K562 (cell line): ENCODE measurements around the gene KLF13. TPM values are rescaled to one million over a fixed set of nuclear protein-coding genes. Genes with fewer than 3 reads are reported as not detected.

Experiments used
- ARID2 ChIP-seq: fragments of 450-650 bp; IDR thresholded peaks from 2 replicates; pipeline ENCODE4 v1.6.1; 2017; ENCODE audit warnings: antibody characterized with exemption, mild to moderate bottlenecking
- BHLHE40 ChIP-seq: IDR thresholded peaks from 2 replicates; pipeline ENCODE4 v1.6.1; 2011; ENCODE audit warnings: low read length, improper control_type of control experiment
- CAMTA2 ChIP-seq: fragments of 250-450 bp; sonication (Bioruptor Pico); conservative IDR thresholded peaks from 2 replicates; pipeline ENCODE4 v1.5.1; 2022
- CBX2 ChIP-seq: fragments of 200-600 bp; sonication (generic); IDR thresholded peaks from one replicate; pipeline ENCODE4 v1.6.1; 2012; ENCODE audit warnings: mild to moderate bottlenecking, low read length, inconsistent platforms; ENCODE audit not compliant: insufficient read depth, poor library complexity, severe bottlenecking
- E2F1 ChIP-seq: sonication (generic); formaldehyde crosslinking; IDR thresholded peaks from 2 replicates; pipeline ENCODE4 v1.8.1; 2023; ENCODE audit warnings: mild to moderate bottlenecking, missing genetic modification reagents, moderate library complexity
- ERF ChIP-seq: fragments of 450-650 bp; formaldehyde crosslinking; IDR thresholded peaks from 2 replicates; pipeline ENCODE4 v1.4.0; 2020; ENCODE audit warnings: mild to moderate bottlenecking, mixed read lengths
- GTF2E2 ChIP-seq: fragments of 200-800 bp; sonication (Bioruptor generic); IDR thresholded peaks from 2 replicates; pipeline ENCODE4 v1.6.1; 2016; ENCODE audit warnings: missing genetic modification characterization, missing compliant biosample characterization
- HNRNPUL1 ChIP-seq: fragments of 200-400 bp; formaldehyde crosslinking; IDR thresholded peaks from 2 replicates; pipeline ENCODE4 v1.6.1; 2017; ENCODE audit warnings: low read length
- NBN ChIP-seq: fragments of 450-650 bp; IDR thresholded peaks from 2 replicates; pipeline ENCODE4 v1.6.1; 2016; ENCODE audit warnings: low read depth, mild to moderate bottlenecking
- PHF20 ChIP-seq: fragments of 450-650 bp; IDR thresholded peaks from 2 replicates; pipeline ENCODE4 v1.6.1; 2018; ENCODE audit not compliant: partially characterized antibody
- PURB ChIP-seq: sonication (generic); formaldehyde crosslinking; IDR thresholded peaks from 2 replicates; pipeline ENCODE4 v1.9.0; 2021; ENCODE audit warnings: low read depth, mild to moderate bottlenecking, missing genetic modification reagents
- PYGO2 ChIP-seq: fragments of 450-650 bp; IDR thresholded peaks from 2 replicates; pipeline ENCODE4 v1.6.1; 2016; ENCODE audit warnings: mild to moderate bottlenecking, missing genetic modification characterization, moderate library complexity, missing compliant biosample characterization
- RAD51 ChIP-seq: fragments of 450-650 bp; IDR thresholded peaks from 2 replicates; pipeline ENCODE4 v1.7.1; 2016; ENCODE audit warnings: low read depth, mild to moderate bottlenecking, borderline replicate concordance
- SIN3A ChIP-seq, 2 experiments: fragments of 150-350 bp in 1 of 2; IDR thresholded peaks; 2 replicates each; pipeline ENCODE4 v1.6.1; 2011 to 2016; ENCODE audit warnings: borderline replicate concordance in 2 of 2, low read depth in 2 of 2, low read length in 2 of 2, mild to moderate bottlenecking in 2 of 2, moderate library complexity in 2 of 2; ENCODE audit not compliant: control insufficient read depth in 1 of 2
- SIN3B ChIP-seq: fragments of 450-650 bp; IDR thresholded peaks from 2 replicates; pipeline ENCODE4 v1.6.1; 2017; ENCODE audit warnings: low read depth, mild to moderate bottlenecking, moderate library complexity
- TSHZ1 ChIP-seq: fragments of 250-450 bp; sonication (Bioruptor Pico); IDR thresholded peaks from 2 replicates; pipeline ENCODE4 v1.4.0; 2020; ENCODE audit warnings: mild to moderate bottlenecking, moderate library complexity
- XRCC5 ChIP-seq: fragments of 200-400 bp; formaldehyde crosslinking; IDR thresholded peaks from 2 replicates; pipeline ENCODE4 v1.6.1; 2017; ENCODE audit warnings: low read depth, mild to moderate bottlenecking, low read length
- ZNF124 ChIP-seq: sonication (generic); formaldehyde crosslinking; IDR thresholded peaks from 2 replicates; pipeline ENCODE4 v1.8.1; 2022; ENCODE audit warnings: missing genetic modification reagents
- ZNF239 ChIP-seq: fragments of 250-450 bp; sonication (Bioruptor Pico); IDR thresholded peaks from 2 replicates; pipeline ENCODE4 v1.4.0; 2020; ENCODE audit warnings: mild to moderate bottlenecking
- ZNF695 ChIP-seq: fragments of 450-650 bp; formaldehyde crosslinking; IDR thresholded peaks from 2 replicates; pipeline ENCODE4 v1.4.0; 2020; ENCODE audit warnings: mild to moderate bottlenecking, moderate library complexity
- ZNF740 ChIP-seq, 3 experiments: fragments of 200-800 bp in 1 of 3; sonication (Bioruptor generic) in 1 of 3; sonication (generic) in 1 of 3; formaldehyde crosslinking in 1 of 3; IDR thresholded peaks; 2 replicates each; pipeline versions ENCODE4 v1.6.1 to v1.8.0; 2016 to 2022; ENCODE audit warnings: mild to moderate bottlenecking in 2 of 3, missing compliant biosample characterization in 2 of 3, missing genetic modification characterization in 2 of 3, missing genetic modification reagents in 1 of 3
- polyA plus RNA-seq, 8 experiments: library from polyadenylated mRNA; depleted of rRNA in 4 of 8; stranded (reverse) in 5 of 8; unstranded in 3 of 8; fragments of >200 nt; fragmentation: Nextera tagmentation in 2 of 8; fragmentation: Illumina TruSeq in 1 of 8; extraction: Ambion mirVana in 2 of 8; extraction: Trizol in 1 of 8; gene quantifications; 2 replicates each; pipeline versions ENCODE4 v1.2.1 to v1.2.3, GENCODE V29; 2011 to 2014; ENCODE audit warnings: inconsistent platforms in 1 of 8, missing spikeins in 1 of 8
- total RNA-seq, 7 experiments: library from RNA; depleted of rRNA in 6 of 7; stranded (reverse); fragments of >200 nt in 6 of 7; fragmentation: Illumina TruSeq in 2 of 7; extraction: Trizol in 2 of 7; gene quantifications; 2 replicates each; pipeline versions ENCODE4 v1.2.1 to v1.2.3, GENCODE V29; 2011 to 2021; ENCODE audit warnings: low replicate concordance in 1 of 7
- TF ChIP-seq, protein P1 (sequence below), 2 experiments: fragments of 450-650 bp in 1 of 2; sonication (generic) in 1 of 2; formaldehyde crosslinking; conservative IDR thresholded peaks; 2 replicates each; pipeline versions ENCODE4 v1.4.0 to v1.8.1; 2020 to 2022; ENCODE audit warnings: mild to moderate bottlenecking in 1 of 2, missing genetic modification reagents in 1 of 2

The KLF13 gene
- total and polyA plus RNA-seq, 9 of the 15 experiments (the other 6 are each of a cell fraction or from before 2014, with no cell fraction given) = 1.8 to 10.5 (median 4.8) TPM

DNA sequence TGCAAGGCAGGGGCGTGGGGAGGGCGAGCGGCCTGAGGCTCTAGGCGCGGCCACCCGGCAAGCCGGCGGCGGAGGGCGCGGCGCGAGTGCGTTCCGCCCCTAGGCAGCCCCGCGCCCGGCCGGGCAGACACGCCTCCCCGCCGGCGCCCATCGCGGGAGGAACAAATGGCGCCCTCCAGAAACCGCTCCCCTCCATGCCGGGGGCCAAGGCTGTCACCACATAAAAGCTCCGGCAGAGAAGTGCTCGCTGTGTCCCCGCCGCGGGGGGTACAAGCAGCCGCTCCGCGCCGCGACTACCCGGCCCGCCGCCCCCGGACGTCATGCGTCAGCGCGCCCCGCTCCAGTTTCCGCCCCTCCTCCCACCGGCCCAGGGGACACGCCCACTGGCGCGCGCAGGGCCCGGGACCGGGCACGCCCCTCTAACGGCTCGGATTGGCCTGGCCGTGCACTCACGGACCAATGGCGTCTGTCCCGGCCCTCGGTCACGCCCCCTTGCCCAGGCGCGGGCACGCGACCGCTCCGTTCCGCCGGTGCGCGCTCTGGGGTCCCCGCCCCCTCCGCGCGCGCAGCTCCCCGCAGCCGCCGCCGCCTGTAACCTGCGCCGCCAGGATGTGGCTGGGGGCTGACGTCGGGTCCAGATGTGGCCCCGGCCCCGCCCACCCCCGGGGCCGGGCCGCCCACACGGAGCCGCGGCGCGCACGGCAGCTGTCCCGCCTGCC, at the start of gene KLF13 (continued):
- TF ChIP-seq ZNF695 = no peak
- no peak for TF ChIP-seq ARID2
- no peak for TF ChIP-seq SIN3A (IDR thresholded peaks at IDR 0.05; ENCODE audit: borderline replicate concordance in 2 of 2, control insufficient read depth in 1 of 2, low read depth in 2 of 2, low read length in 2 of 2)
- TF ChIP-seq SIN3B = peak; percentile 61; the same call in 1 of the 2 replicates
- TF ChIP-seq, protein P1, sequence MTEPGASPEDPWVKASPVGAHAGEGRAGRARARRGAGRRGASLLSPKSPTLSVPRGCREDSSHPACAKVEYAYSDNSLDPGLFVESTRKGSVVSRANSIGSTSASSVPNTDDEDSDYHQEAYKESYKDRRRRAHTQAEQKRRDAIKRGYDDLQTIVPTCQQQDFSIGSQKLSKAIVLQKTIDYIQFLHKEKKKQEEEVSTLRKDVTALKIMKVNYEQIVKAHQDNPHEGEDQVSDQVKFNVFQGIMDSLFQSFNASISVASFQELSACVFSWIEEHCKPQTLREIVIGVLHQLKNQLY (CRISPR knock-in tag; conservative IDR thresholded peaks at IDR 0.05) = no peak
- TF ChIP-seq XRCC5 = 0 out of 2 replicates have a peak, but pooled peaks have one; percentile 30
- no peak for TF ChIP-seq PYGO2 (tag)
- TF ChIP-seq ERF (CRISPR knock-in tag) = 0 out of 2 replicates have a peak, but pooled peaks have one; percentile 32
- no peak for TF ChIP-seq NBN
- no peak for TF ChIP-seq HNRNPUL1
- peak; percentile 14 for TF ChIP-seq PHF20
- 0 out of 2 replicates have a peak, but pooled peaks have one; percentile 21 for TF ChIP-seq GTF2E2 (tag)
- no peak for TF ChIP-seq ZNF740 (CRISPR knock-in tag; IDR thresholded peaks at IDR 0.05)
- TF ChIP-seq ZNF740 (tag; IDR thresholded peaks at IDR 0.05) = no peak
- TF ChIP-seq ZNF124 (CRISPR knock-in tag) = no peak
- no peak for TF ChIP-seq TSHZ1
- peak; percentile 78 for TF ChIP-seq BHLHE40
- TF ChIP-seq ZNF239 (CRISPR knock-in tag) = no peak
- TF ChIP-seq E2F1 = 0 out of 2 replicates have a peak, but pooled peaks have one; percentile 43
- no peak for TF ChIP-seq CBX2
- no peak for TF ChIP-seq CAMTA2 (CRISPR knock-in tag)
- no peak for TF ChIP-seq RAD51
- TF ChIP-seq PURB (CRISPR knock-in tag) = no peak
